Measurements from ENCODE around the gene B4GALT7. TPM values are rescaled to one million over a fixed set of nuclear protein-coding genes. Genes with fewer than 3 reads are reported as not detected.

Gene B4GALT7, protein sequence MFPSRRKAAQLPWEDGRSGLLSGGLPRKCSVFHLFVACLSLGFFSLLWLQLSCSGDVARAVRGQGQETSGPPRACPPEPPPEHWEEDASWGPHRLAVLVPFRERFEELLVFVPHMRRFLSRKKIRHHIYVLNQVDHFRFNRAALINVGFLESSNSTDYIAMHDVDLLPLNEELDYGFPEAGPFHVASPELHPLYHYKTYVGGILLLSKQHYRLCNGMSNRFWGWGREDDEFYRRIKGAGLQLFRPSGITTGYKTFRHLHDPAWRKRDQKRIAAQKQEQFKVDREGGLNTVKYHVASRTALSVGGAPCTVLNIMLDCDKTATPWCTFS
- total RNA-seq (2022; extraction: Qiagen RNA extraction; ENCODE audit: low read depth), result 19.6 to 29.3 TPM (median 26.1 TPM) in 5 replicates

DNA sequence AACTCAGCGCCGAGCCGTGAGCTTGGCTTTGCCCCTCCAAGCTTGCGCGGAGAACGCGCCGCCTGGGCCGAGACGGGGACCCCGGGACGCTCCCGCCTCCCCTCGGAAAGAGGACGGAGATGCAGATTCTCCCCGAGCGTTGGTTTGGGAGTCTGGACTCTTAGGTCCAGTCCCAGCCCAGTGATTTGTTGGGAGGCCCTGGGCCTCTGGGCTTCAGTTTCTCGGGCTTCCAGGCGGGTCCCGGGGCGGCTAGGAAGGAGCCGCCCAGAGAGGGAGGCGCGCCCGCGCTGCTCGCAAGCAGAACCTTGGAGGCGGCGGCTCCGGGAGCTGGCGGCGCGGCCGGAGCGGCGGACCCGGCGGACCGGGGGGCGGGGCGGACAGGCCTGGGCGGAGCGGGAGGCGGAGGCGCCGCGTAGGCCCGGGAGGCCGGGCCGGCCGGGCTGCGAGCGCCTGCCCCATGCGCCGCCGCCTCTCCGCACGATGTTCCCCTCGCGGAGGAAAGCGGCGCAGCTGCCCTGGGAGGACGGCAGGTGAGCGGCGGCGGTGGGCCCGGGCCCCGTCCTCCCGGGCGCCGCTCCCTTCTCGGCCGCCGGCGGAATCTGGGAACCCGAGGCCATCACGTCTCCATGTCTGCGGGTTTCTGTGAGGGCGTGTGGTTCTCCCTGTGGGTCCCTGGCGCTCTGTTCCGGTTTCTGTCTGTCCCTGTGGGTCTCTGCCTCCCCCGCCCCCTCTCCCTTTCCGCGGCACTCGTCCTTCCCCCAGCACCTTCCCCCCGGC, at the start of gene B4GALT7:
Gene B4GALT7, plus strand, starts transcription at position 402 of the 777 bp plus-strand sequence. Its CDS starts 79 bp downstream, at position 481.

DNA sequence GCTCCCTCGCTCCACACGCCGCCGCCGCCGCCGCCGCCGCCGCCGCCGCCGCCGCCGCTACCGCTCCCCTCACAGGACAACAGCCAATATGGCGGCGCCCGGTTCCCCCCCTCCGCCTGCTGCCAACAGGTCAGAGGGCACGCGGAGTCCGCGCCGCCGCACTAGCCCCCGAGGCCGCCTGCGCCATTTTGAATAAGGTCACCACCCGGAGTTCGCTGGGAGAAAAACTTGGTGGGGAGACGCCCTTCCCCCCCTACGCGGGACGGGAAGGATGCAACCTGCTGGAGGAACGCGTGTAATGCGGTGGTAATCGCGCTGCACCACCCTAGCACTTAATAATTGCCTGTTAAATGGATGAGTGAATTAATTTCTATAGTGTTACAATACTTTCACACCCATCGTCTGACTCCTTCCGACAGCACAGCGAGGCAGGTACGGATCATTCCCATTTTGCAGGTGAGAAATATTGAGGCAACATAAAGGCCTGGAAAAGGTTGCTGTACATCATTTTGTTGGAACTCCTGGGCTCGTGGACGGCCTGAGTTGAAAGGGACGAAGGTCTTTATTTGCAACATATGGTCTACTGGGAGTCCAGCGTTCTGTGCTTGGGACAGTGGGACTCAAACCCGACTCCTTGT, 45.3 kb upstream of the B4GALT7 start, which contains the start of gene FAM193B:
Gene FAM193B, minus strand, starts transcription at position 90 of the 638 bp plus-strand sequence. CDS start 105 bp downstream, outside the sequence.

DNA sequence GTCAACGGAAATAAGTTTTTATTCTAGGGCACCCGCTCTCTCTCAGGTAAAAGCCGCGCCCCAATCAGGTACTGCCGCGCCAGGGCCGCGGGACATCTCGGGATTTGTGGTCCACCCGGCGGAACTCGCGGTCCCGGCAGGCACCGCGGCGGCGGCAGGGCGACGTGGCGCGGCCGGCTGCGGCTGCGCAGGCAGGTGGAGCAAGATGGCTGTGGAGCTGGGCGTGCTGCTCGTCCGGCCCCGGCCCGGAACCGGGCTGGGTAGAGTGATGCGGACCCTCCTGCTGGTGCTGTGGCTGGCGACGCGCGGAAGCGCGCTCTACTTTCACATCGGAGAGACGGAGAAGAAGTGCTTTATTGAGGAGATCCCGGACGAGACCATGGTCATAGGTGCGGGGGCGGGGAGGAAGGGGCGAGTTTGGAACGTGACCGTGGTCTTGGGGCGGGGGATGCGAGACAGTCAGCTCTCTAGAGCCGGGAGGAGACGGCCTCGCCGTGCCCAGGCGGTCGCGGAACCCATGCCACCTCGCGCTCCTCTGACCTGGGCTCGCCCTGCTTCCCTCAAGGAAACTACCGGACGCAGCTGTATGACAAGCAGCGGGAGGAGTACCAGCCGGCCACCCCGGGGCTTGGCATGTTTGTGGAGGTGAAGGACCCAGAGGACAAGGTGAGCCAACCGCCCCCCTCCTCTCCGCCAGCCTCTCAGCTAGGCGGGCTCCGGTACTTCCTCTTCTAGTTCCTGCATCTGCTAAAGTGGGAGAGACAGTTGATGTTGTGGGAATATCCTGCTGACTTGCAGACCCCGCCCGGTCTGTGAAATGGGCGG, 7.7 kb upstream of the B4GALT7 start, which contains the start of gene TMED9:
Gene TMED9, plus strand, starts transcription at position 194 of the 825 bp plus-strand sequence. Its CDS starts 12 bp downstream, at position 206.

Other genes starting within 250 kb of the B4GALT7 start
- 172 to 250 TPM (median 197 TPM) in 5 replicates for gene LMAN2, start 248.5 kb upstream of the B4GALT7 start, total RNA-seq (2022; extraction: Qiagen RNA extraction; ENCODE audit: low read depth)
- 2.9 to 8.2 TPM (median 6.1 TPM) in 5 replicates for gene RGS14, start 242.2 kb upstream of the B4GALT7 start, total RNA-seq (2022; extraction: Qiagen RNA extraction; ENCODE audit: low read depth)
- 0.04 TPM in 1 of 5 replicates, not detected in the others for gene SLC34A1, start 215.7 kb upstream of the B4GALT7 start, total RNA-seq (2022; extraction: Qiagen RNA extraction; ENCODE audit: low read depth)
- not detected in 5 replicates for gene PFN3, start 199.5 kb upstream of the B4GALT7 start, total RNA-seq (2022; extraction: Qiagen RNA extraction; ENCODE audit: low read depth)
- 13.8 to 24.7 TPM (median 20.7 TPM) in 5 replicates for gene F12, start 190.6 kb upstream of the B4GALT7 start, total RNA-seq (2022; extraction: Qiagen RNA extraction; ENCODE audit: low read depth)
- gene GRK6, start 173.5 kb upstream of the B4GALT7 start, total RNA-seq (2022; extraction: Qiagen RNA extraction; ENCODE audit: low read depth), result 22.2 to 29.4 TPM (median 24.8 TPM) in 5 replicates
- 13.5 to 37.0 TPM (median 31.3 TPM) in 5 replicates for gene PRR7, start 153.3 kb upstream of the B4GALT7 start, total RNA-seq (2022; extraction: Qiagen RNA extraction; ENCODE audit: low read depth)
- 55.6 to 80.1 TPM (median 63.8 TPM) in 5 replicates for gene DBN1, start 126.5 kb upstream of the B4GALT7 start, total RNA-seq (2022; extraction: Qiagen RNA extraction; ENCODE audit: low read depth)
- 82.0 to 110 TPM (median 88.5 TPM) in 5 replicates for gene PDLIM7, start 102.5 kb upstream of the B4GALT7 start, total RNA-seq (2022; extraction: Qiagen RNA extraction; ENCODE audit: low read depth)
- gene DOK3, start 90.3 kb upstream of the B4GALT7 start, total RNA-seq (2022; extraction: Qiagen RNA extraction; ENCODE audit: low read depth), result 3.3 to 7.5 TPM (median 4.3 TPM) in 5 replicates
- gene DDX41, start 83.2 kb upstream of the B4GALT7 start, total RNA-seq (2022; extraction: Qiagen RNA extraction; ENCODE audit: low read depth), result 111 to 190 TPM (median 121 TPM) in 5 replicates
- 18.0 to 33.3 TPM (median 28.4 TPM) in 5 replicates for gene FAM193B, start 45.6 kb upstream of the B4GALT7 start, total RNA-seq (2022; extraction: Qiagen RNA extraction; ENCODE audit: low read depth)
- 262 to 315 TPM (median 273 TPM) in 5 replicates for gene TMED9, start 7.9 kb upstream of the B4GALT7 start, total RNA-seq (2022; extraction: Qiagen RNA extraction; ENCODE audit: low read depth)
- gene FAM153A, start 182.8 kb downstream of the B4GALT7 start, total RNA-seq (2022; extraction: Qiagen RNA extraction; ENCODE audit: low read depth), result not detected in 5 replicates